Measurements from ENCODE around the gene TNN.

Gene TNN

GRCh38 chr1:175148068-175148467, 80.4 kb downstream of the TNN start:
- no peak for DNase-seq

GRCh38 chr1:175150596-175151319, 83.1 kb downstream of the TNN start:
- DNase-seq, result no peak

- peak; percentile 87 for DNase-seq
These were observed 84.5 kb downstream of the TNN start for GRCh38 chr1:175152006-175152652.

GRCh38 chr1:175154629-175155472, 87.2 kb downstream of the TNN start:
- DNase-seq, result peak; percentile 86

- no peak for DNase-seq
These were observed 87.8 kb downstream of the TNN start for GRCh38 chr1:175155473-175155856.

- no peak for DNase-seq
These were observed 88.3 kb downstream of the TNN start for GRCh38 chr1:175155936-175156335.

GRCh38 chr1:175157200-175157599, 89.6 kb downstream of the TNN start:
- DNase-seq, result no peak

GRCh38 chr1:175158170-175158591, 90.5 kb downstream of the TNN start:
- DNase-seq, result no peak

- DNase-seq, result no peak
These were observed 95.3 kb downstream of the TNN start for GRCh38 chr1:175162955-175163354.

GRCh38 chr1:175163702-175164101, 96.1 kb downstream of the TNN start:
- DNase-seq, result no peak

GRCh38 chr1:175164751-175165150, 97.1 kb downstream of the TNN start:
- no peak for DNase-seq

GRCh38 chr1:175166746-175167145, 99.1 kb downstream of the TNN start:
- DNase-seq, result no peak

- DNase-seq, result no peak
These were observed 100.2 kb downstream of the TNN start for GRCh38 chr1:175167861-175168260.

GRCh38 chr1:175168782-175169181, 101.1 kb downstream of the TNN start:
- DNase-seq, result no peak

GRCh38 chr1:175169286-175170018, 101.8 kb downstream of the TNN start:
- no peak for DNase-seq

- DNase-seq, result no peak
These were observed 103.6 kb downstream of the TNN start for GRCh38 chr1:175171036-175171913.

- DNase-seq, result no peak
These were observed 104.9 kb downstream of the TNN start for GRCh38 chr1:175172503-175172902.

GRCh38 chr1:175173531-175173930, 105.9 kb downstream of the TNN start:
- DNase-seq, result no peak

- no peak for DNase-seq
These were observed 106.9 kb downstream of the TNN start for GRCh38 chr1:175174309-175175102.

GRCh38 chr1:175176246-175176645, 108.6 kb downstream of the TNN start:
- DNase-seq, result no peak

- DNase-seq, result no peak
These were observed 110.4 kb downstream of the TNN start for GRCh38 chr1:175178056-175178455.
